GM12891 (cell line): ENCODE data around the gene FRMD8.

Experiments used
- PAX5 ChIP-seq: IDR thresholded peaks from 2 replicates; pipeline ENCODE4 v1.6.1; 2011; ENCODE audit warnings: low read length, moderate library complexity, mild to moderate bottlenecking; ENCODE audit not compliant: insufficient read depth, severe bottlenecking
- POLR2AphosphoS5 ChIP-seq: IDR thresholded peaks from 2 replicates; pipeline ENCODE4 v1.6.1; 2011; ENCODE audit warnings: low read depth, low read length, control low read depth

DNA sequence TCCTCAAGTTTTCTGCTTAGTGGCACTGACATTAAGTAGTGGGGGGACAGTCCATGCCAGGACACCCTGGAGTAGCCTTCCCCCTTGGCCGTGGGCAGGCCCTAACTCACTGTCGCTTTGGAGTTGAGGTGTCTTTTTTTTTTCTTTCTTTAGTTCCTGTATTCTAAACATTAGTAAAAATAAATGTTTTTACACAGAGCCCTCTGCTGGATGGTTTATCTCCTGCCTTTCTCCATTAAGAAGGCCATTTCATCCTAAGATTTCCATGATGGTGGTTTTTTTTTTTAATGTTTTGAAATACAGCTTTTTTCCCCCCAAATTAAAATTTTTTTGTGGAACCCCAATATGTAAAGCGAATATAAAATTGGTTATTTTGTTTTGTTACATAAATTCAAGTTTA is 33.7 kb upstream of the FRMD8 start:
- no peak for TF ChIP-seq PAX5
- no peak for TF ChIP-seq POLR2AphosphoS5
